Measurements from ENCODE around the gene GPC5. TPM values are rescaled to one million over a fixed set of nuclear protein-coding genes. Genes with fewer than 3 reads are reported as not detected.

GPC5 gene
- total and polyA plus RNA-seq, 2 of the 8 experiments (the other 6 are each of a cell fraction or from before 2014, with no cell fraction given) = 0.20 to 0.39 TPM

DNA sequence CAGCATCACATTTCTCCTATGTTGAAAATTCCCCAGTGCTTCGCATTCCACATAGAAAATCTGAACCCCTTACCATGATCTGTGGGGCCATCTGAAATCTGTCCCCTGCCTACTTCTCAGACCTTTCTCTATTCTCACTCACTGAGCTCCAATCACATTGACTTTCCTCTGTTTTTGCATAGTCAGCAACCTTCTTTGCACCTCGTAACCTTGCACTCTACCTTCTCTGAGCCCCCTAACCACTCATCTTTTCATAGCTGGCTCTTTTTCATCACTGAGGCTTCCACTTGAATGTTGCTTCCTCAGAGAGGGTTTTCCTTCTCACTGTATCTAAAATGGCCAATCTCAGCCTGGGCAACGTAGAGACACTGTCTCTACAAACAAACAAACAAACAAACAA is 286.3 kb downstream of the GPC5 start (continued):
- TF ChIP-seq, protein P1, sequence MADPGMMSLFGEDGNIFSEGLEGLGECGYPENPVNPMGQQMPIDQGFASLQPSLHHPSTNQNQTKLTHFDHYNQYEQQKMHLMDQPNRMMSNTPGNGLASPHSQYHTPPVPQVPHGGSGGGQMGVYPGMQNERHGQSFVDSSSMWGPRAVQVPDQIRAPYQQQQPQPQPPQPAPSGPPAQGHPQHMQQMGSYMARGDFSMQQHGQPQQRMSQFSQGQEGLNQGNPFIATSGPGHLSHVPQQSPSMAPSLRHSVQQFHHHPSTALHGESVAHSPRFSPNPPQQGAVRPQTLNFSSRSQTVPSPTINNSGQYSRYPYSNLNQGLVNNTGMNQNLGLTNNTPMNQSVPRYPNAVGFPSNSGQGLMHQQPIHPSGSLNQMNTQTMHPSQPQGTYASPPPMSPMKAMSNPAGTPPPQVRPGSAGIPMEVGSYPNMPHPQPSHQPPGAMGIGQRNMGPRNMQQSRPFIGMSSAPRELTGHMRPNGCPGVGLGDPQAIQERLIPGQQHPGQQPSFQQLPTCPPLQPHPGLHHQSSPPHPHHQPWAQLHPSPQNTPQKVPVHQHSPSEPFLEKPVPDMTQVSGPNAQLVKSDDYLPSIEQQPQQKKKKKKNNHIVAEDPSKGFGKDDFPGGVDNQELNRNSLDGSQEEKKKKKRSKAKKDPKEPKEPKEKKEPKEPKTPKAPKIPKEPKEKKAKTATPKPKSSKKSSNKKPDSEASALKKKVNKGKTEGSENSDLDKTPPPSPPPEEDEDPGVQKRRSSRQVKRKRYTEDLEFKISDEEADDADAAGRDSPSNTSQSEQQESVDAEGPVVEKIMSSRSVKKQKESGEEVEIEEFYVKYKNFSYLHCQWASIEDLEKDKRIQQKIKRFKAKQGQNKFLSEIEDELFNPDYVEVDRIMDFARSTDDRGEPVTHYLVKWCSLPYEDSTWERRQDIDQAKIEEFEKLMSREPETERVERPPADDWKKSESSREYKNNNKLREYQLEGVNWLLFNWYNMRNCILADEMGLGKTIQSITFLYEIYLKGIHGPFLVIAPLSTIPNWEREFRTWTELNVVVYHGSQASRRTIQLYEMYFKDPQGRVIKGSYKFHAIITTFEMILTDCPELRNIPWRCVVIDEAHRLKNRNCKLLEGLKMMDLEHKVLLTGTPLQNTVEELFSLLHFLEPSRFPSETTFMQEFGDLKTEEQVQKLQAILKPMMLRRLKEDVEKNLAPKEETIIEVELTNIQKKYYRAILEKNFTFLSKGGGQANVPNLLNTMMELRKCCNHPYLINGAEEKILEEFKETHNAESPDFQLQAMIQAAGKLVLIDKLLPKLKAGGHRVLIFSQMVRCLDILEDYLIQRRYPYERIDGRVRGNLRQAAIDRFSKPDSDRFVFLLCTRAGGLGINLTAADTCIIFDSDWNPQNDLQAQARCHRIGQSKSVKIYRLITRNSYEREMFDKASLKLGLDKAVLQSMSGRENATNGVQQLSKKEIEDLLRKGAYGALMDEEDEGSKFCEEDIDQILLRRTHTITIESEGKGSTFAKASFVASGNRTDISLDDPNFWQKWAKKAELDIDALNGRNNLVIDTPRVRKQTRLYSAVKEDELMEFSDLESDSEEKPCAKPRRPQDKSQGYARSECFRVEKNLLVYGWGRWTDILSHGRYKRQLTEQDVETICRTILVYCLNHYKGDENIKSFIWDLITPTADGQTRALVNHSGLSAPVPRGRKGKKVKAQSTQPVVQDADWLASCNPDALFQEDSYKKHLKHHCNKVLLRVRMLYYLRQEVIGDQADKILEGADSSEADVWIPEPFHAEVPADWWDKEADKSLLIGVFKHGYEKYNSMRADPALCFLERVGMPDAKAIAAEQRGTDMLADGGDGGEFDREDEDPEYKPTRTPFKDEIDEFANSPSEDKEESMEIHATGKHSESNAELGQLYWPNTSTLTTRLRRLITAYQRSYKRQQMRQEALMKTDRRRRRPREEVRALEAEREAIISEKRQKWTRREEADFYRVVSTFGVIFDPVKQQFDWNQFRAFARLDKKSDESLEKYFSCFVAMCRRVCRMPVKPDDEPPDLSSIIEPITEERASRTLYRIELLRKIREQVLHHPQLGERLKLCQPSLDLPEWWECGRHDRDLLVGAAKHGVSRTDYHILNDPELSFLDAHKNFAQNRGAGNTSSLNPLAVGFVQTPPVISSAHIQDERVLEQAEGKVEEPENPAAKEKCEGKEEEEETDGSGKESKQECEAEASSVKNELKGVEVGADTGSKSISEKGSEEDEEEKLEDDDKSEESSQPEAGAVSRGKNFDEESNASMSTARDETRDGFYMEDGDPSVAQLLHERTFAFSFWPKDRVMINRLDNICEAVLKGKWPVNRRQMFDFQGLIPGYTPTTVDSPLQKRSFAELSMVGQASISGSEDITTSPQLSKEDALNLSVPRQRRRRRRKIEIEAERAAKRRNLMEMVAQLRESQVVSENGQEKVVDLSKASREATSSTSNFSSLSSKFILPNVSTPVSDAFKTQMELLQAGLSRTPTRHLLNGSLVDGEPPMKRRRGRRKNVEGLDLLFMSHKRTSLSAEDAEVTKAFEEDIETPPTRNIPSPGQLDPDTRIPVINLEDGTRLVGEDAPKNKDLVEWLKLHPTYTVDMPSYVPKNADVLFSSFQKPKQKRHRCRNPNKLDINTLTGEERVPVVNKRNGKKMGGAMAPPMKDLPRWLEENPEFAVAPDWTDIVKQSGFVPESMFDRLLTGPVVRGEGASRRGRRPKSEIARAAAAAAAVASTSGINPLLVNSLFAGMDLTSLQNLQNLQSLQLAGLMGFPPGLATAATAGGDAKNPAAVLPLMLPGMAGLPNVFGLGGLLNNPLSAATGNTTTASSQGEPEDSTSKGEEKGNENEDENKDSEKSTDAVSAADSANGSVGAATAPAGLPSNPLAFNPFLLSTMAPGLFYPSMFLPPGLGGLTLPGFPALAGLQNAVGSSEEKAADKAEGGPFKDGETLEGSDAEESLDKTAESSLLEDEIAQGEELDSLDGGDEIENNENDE (IDR thresholded peaks at IDR 0.05; ENCODE audit: insufficient replicate concordance, low read length) = no peak
- TF ChIP-seq MAFK (IDR thresholded peaks at IDR 0.05; ENCODE audit: low read depth, low read length) = peak; percentile 63; the same call in 1 of the 2 replicates

Data from H1 (cell line).